Activated CD8-positive, alpha-beta memory T cell treated with anti-CD3 and anti-CD28 coated beads, Interleukin-2, amount 50 U/mL, for 48 hours (primary cell): ENCODE measurements around the gene GAL3ST2.
"Not testable (repeated sequence)": the region's sequence is repeated elsewhere in the genome, so short reads cannot be mapped to it uniquely, and the experiment has no call there.

Source experiments
- DNase-seq: peaks from one replicate; pipeline ENCODE4 v3.0.0-alpha.2; 2020

The GAL3ST2 gene

DNA sequence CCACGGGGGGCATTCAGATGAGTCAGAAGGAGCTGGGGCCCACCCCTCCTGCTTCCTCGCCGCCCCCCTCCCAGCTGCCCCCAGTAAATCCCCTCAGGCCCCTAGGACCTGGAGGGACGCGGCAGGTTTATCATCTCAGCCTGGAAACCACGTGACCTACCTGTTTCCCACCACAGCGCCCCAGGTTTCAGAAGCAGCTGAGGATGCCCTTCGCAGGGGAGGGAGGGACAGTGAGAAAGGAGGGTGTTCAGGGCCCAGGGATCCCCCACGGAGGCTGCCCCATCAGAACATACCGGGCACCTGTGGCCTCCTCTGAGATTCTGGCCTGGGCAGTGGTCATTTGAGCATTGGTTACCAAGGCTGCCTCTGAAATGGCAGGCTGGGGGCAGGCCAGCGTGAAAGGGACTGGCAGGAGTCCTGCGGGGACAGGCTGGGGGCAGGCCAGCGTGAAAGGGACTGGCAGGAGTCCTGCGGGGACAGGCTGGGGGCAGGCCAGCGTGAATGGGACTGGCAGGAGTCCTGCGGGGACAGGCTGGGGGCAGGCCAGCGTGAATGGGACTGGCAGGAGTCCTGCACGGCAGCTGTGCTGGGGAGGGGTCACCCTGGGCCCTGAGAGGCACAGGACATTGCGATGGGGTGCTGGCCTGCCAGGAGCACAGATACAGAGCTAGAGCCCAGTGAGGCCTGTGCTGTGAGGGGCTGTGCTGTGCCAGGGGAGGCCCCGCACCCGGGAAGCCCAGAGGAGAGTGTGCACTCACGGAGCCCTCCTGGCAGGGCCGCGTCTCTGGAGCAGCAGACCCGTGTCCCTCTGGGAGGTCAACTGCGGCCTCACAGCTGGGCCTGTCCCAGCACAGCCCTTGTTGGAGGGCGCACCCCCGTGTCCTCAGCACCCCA lies 33.9 kb downstream of the GAL3ST2 start:
- no peak for DNase-seq

DNA sequence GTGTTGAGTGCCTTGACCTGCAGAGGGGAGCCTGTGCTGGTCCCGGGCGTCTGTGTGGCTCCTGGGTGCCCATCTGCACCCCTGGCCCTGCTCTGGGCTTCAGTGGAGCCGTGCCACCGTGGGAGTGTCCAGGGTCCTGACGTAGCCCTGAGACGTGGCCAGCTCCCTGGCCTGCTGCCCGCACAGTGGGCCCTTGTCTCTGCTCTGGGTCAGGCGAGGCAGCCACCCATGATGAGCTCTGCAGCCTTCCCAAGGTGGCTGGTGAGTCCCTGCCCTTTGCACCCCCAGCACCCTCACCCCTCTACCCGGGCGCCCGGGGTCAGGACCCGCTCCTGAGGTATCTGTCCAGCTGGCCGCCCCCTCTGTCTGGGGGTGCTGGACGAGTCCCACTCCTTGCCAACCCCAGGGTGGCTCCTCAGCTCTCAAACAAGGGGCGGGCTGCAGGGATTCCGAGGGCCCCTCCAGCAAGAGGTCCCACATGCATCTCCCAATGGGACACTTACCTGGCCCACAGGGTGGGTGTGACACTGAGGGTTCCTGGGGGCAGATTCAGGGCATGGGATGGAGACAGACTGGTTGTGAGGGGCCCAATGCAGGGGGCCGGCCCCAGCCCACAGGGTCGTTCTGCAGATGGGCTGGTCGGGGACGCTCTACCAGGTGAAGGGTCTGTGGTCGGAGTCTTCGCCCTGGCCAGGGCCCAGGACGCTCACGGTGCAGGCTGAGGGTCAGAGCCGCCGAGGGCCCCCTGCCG lies 34.8 kb downstream of the GAL3ST2 start:
- DNase-seq, result no peak

GRCh38 chr2:241811952-241812729 lies 35.5 kb downstream of the GAL3ST2 start:
- DNase-seq, result no peak

DNA sequence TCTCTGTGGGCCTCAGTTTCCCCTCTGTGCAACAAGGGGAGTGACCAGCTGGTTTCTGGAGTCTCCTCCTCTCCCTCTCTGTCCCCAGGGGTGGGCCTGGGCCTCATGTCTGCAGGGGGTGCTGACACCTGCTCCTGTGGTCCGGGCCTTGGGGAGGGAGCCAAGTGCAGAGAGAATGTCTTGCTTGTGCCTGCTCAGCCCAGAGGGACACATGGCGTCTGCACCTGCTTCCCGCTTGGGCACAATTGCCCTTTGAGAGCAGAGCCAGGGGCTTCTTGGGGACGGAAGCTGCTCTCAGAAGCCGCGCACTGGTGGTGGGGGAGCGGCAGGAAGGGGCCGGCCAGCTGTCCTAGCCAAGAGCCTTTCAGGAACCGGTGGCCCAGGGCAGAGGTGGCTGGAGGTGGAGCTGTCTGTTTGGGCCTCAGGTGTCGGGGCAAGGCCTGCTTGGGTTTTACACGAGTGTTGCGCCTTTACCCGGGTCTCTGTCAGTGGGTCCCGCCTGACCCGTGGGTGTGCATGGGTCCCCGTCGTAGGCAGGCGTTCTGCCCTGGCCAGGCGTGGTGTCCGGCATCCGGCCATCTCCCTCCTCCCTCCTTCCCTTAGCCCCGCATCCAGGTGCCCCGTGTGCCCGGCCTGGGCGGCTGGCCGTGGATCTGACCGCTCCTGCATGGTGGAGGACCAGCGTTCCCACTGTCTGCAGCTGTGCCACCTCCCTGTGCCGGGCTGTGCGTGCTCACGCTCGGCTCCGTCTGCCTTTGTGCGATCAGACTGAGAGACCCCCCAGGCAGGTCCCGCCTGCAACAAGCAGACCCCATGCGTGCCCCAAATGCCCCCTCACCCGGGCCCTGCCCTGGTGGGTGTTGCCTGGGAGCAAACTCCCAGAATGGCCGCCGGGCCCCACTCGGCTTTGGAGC lies 36.4 kb downstream of the GAL3ST2 start:
- no peak for DNase-seq

- DNase-seq, result no peak
Measured at GRCh38 chr2:241813644-241814392, 37.2 kb downstream of the GAL3ST2 start.

GRCh38 chr2:241814393-241814642 lies 37.7 kb downstream of the GAL3ST2 start:
- no peak for DNase-seq

- no peak for DNase-seq
Measured at GRCh38 chr2:241814643-241815476, 38.2 kb downstream of the GAL3ST2 start.

DNA sequence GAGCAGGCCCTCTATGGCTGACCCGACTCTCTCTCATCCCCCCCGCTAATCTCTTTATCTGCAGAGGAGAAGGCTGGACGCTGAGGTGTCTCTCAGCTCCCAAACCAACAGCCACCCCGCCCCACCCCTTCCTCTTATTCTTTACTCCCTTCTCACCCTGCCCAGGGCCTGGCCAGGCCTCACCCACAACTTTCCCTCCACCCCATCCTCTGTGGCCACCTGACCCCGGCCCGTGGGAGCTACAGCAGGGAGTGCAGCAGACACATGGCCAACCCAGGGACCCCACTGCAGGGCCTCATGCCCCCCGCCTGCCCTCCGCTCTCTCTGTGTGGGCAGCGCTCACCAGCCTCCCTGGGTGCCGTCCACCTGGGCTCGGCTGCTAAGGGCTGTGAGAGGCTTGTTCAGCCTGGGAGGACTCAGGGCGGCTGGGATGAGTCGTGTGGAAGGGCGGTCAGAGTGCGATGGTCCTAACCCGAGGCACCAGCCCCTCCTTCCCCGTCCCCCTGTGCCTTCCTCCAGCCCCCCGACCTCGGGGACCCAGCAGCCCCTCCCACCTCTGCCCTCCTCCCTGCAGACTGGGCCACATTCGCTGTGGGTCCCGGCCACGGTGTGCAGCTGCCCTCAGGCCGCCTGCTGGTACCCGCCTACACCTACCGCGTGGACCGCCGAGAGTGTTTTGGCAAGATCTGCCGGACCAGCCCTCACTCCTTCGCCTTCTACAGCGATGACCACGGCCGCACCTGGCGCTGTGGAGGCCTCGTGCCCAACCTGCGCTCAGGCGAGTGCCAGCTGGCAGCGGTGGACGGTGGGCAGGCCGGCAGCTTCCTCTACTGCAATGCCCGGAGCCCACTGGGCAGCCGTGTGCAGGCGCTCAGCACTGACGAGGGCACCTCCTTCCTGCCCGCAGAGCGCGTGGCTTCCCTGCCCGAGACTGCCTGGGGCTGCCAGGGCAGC lies 39.1 kb downstream of the GAL3ST2 start:
- no peak for DNase-seq

DNA sequence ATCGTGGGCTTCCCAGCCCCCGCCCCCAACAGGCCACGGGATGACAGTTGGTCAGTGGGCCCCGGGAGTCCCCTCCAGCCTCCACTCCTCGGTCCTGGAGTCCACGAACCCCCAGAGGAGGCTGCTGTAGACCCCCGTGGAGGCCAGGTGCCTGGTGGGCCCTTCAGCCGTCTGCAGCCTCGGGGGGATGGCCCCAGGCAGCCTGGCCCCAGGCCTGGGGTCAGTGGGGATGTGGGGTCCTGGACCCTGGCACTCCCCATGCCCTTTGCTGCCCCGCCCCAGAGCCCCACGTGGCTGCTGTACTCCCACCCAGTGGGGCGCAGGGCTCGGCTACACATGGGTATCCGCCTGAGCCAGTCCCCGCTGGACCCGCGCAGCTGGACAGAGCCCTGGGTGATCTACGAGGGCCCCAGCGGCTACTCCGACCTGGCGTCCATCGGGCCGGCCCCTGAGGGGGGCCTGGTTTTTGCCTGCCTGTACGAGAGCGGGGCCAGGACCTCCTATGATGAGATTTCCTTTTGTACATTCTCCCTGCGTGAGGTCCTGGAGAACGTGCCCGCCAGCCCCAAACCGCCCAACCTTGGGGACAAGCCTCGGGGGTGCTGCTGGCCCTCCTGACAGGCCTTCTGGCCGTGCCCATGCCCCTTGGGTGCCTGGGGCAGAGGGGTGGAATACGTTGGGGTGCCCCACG lies 40.0 kb downstream of the GAL3ST2 start:
- no peak for DNase-seq

DNA sequence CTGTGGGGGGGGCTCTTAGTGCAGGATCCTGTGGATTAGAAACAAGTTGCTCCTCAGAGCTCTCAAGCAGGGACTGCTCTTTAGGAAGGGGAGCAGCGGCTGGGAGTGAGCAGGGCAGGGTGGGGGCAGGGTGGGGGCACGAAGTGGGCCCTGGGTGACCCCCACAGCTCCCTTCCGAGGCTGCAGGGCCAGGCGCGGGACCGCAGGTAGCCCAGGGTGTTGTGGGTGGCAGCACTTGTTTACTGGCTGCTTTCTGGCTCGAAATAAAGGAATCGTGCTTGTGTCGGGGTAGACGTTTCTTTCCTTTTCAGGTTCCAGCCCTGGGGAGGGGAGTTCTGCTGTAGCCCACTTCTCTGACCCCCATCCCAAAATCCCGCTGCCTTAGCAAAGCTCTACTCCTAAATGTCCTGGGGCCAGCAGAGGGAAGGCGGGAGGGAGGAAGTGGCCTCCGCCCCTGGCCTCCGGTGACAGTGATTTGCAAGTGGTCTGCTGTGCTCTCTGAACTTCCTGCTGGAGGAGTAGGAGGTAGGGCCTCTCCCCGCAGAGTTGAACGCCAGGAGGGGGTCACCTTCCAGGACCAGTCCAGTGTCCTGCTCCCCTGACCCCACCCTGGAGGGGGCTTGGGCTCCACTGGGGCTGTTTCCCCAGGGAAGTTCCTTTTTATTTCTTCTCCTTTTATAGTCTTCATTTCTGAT lies 40.7 kb downstream of the GAL3ST2 start:
- peak; percentile 56 for DNase-seq

DNA sequence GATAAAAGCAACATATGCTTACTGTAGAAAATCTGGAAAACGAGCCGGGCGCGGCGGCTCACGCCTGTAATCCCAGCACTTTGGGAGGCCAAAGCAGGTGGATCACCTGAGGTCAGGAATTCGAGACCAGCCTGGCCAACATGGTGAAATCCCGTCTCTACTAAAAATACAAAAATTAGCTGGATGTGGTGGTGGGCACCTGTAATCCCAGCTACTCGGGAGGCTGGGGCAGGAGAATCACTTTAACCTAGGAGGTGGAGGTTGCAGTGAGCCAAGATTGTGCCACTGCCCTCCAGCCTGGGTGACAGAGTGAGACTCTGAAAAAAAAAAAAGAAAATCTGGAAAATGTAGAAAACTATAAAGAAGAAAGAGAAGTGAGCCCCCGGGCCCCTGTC lies 41.2 kb downstream of the GAL3ST2 start:
- DNase-seq, result not testable (repeated sequence)

- no peak for DNase-seq
Measured at GRCh38 chr2:241818229-241818942, 41.8 kb downstream of the GAL3ST2 start.

GRCh38 chr2:241818943-241819270 lies 42.3 kb downstream of the GAL3ST2 start:
- no peak for DNase-seq

GRCh38 chr2:241819947-241820624 lies 43.5 kb downstream of the GAL3ST2 start:
- not testable (repeated sequence) for DNase-seq

DNA sequence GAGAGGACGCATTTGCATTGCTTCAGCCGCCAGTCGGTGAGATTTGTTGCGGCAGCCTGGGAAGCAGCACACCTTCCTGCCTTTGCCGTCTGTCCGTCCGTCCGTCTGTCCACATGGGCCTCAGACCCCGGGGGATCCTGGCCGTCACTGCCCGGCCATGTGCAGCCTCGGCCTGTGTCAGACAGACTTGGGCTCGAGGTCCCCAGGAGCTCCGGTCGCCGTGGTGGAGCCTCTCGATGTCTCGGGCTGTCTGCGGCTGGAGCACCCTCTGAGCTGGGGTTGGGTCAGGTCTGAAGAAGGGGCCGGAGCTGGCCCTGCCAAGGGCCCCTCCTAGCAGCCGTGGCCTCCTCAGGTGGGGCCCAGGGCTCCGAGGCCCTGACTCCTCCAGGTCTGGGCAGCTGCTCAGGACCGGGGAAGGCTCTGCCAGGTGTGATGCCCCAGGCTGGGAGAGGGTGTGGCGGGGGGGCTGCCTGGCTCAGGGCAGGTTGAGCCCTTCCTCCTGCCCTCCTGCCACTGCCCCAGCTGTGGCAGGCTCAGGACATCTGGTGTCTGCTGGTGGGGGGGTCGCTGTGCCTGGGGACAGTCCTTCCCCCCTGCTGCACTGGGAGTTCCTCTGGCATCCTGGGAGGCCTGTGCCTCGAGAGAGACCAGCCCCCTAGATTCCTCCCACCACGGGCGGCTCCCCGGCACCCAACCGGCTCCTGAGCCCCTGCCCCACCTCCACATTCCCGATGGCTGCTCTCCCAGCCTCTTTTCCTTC lies 44.2 kb downstream of the GAL3ST2 start:
- no peak for DNase-seq
